ENCODE data around the gene JARID2. TPM values are rescaled to one million over a fixed set of nuclear protein-coding genes. Genes with fewer than 3 reads are reported as not detected.

The JARID2 gene
- total and polyA plus RNA-seq, 2 of the 13 experiments (the other 11 are each of a cell fraction or from before 2014, with no cell fraction given) = 7.5 to 10.3 TPM

- peak; percentile 62; the same call in 1 of the 2 replicates for TF ChIP-seq SAFB2 (CRISPR knock-in tag; IDR thresholded peaks at IDR 0.05; ENCODE audit: borderline replicate concordance, low read depth)
- TF ChIP-seq ZC3H13 (CRISPR knock-in tag; IDR thresholded peaks at IDR 0.05) = 0 out of 2 replicates have a peak, but pooled peaks have one; percentile 58
- no peak for TF ChIP-seq MEIS2 (CRISPR knock-in tag; IDR thresholded peaks at IDR 0.05)
- no peak for TF ChIP-seq ZNF720 (CRISPR knock-in tag; IDR thresholded peaks at IDR 0.05)
- 0 out of 2 replicates have a peak, but pooled peaks have one; percentile 43 for TF ChIP-seq CHD2 (IDR thresholded peaks at IDR 0.05; ENCODE audit: low read depth, low read length)
- TF ChIP-seq ZNF10 (CRISPR knock-in tag; IDR thresholded peaks at IDR 0.05; ENCODE audit: borderline replicate concordance, low read depth) = no peak
- TF ChIP-seq RXRA (CRISPR knock-in tag; IDR thresholded peaks at IDR 0.05) = no peak
- no peak for TF ChIP-seq CBX5 (CRISPR knock-in tag; IDR thresholded peaks at IDR 0.05; ENCODE audit: borderline replicate concordance)
- TF ChIP-seq KDM6A (CRISPR knock-in tag; IDR thresholded peaks at IDR 0.05; ENCODE audit: low read depth) = no peak
- TF ChIP-seq BHLHE40 (IDR thresholded peaks at IDR 0.05; ENCODE audit: low read length) = no peak
- TF ChIP-seq MEF2D (CRISPR knock-in tag; IDR thresholded peaks at IDR 0.05) = no peak
- 0 out of 2 replicates have a peak, but pooled peaks have one; percentile 60 for TF ChIP-seq REL (CRISPR knock-in tag; conservative IDR thresholded peaks at IDR 0.05)
- TF ChIP-seq SMAD3 (CRISPR knock-in tag; IDR thresholded peaks at IDR 0.05) = no peak; the same call in 1 of the 2 replicates
- no peak for TF ChIP-seq HMG20A (CRISPR knock-in tag; IDR thresholded peaks at IDR 0.05; ENCODE audit: borderline replicate concordance)
- TF ChIP-seq ZBTB39 (CRISPR knock-in tag; IDR thresholded peaks at IDR 0.05) = no peak
- TF ChIP-seq FOSL1 (CRISPR knock-in tag; IDR thresholded peaks at IDR 0.05; ENCODE audit: borderline replicate concordance) = no peak
- TF ChIP-seq PATZ1 (CRISPR knock-in tag; IDR thresholded peaks at IDR 0.05) = peak; percentile 83
- no peak; the same call in 1 of the 2 replicates for TF ChIP-seq ZFP36L1 (CRISPR knock-in tag; IDR thresholded peaks at IDR 0.05)
- peak; percentile 42 for TF ChIP-seq ARID5B (CRISPR knock-in tag; IDR thresholded peaks at IDR 0.05)
- no peak for TF ChIP-seq ZNF558 (CRISPR knock-in tag; IDR thresholded peaks at IDR 0.05; ENCODE audit: borderline replicate concordance)
Observed at GRCh38 chr6:15248451-15249370, 2.8 kb downstream of the JARID2 start (continued).

All from HepG2 (cell line).